SK-N-SH (cell line): ENCODE data around the gene RFT1.

Source experiments
- EZH2phosphoT487 ChIP-seq: fragments of 200-600 bp; sonication (generic); IDR thresholded peaks from 2 replicates; pipeline ENCODE4 v1.6.1; 2017; ENCODE audit warnings: low read depth, mixed run types, mild to moderate bottlenecking, antibody characterized with exemption, moderate library complexity, borderline replicate concordance
- MXI1 ChIP-seq: IDR thresholded peaks from 2 replicates; pipeline ENCODE4 v1.6.1; 2012; ENCODE audit warnings: mild to moderate bottlenecking, low read depth, low read length, improper control_type of control experiment
- POLR2AphosphoS5 ChIP-seq: IDR thresholded peaks from 2 replicates; pipeline ENCODE4 v1.6.1; 2012; ENCODE audit warnings: low read depth, low read length
- RAD21 ChIP-seq: IDR thresholded peaks from 2 replicates; pipeline ENCODE4 v1.6.1; 2012; ENCODE audit warnings: mild to moderate bottlenecking, low read length
- RCOR1 ChIP-seq: fragments of 150-350 bp; IDR thresholded peaks from 2 replicates; pipeline ENCODE4 v1.6.1; 2017; ENCODE audit warnings: antibody characterized with exemption, low read length
- REST ChIP-seq: IDR thresholded peaks from 2 replicates; pipeline ENCODE4 v1.6.1; 2012; ENCODE audit warnings: mild to moderate bottlenecking, low read depth, low read length, moderate library complexity
- RXRA ChIP-seq: IDR thresholded peaks from 2 replicates; pipeline ENCODE4 v1.4.0; 2012; ENCODE audit warnings: low read depth, mild to moderate bottlenecking, borderline replicate concordance
- SMC3 ChIP-seq: IDR thresholded peaks from 2 replicates; pipeline ENCODE4 v1.6.1; 2012; ENCODE audit warnings: low read depth, low read length, improper control_type of control experiment
- TF ChIP-seq, protein P1 (sequence below): IDR thresholded peaks from 2 replicates; pipeline ENCODE4 v1.4.0; 2012; ENCODE audit warnings: low read depth, borderline replicate concordance
- TF ChIP-seq, protein P2 (sequence below): fragments of 200-600 bp; sonication (generic); IDR thresholded peaks from 2 replicates; pipeline ENCODE4 v1.6.1; 2017; ENCODE audit warnings: antibody characterized with exemption, mild to moderate bottlenecking, moderate library complexity
- TF ChIP-seq, protein P3 (sequence below): IDR thresholded peaks from 2 replicates; pipeline ENCODE4 v1.4.0; 2012; ENCODE audit warnings: low read depth

DNA sequence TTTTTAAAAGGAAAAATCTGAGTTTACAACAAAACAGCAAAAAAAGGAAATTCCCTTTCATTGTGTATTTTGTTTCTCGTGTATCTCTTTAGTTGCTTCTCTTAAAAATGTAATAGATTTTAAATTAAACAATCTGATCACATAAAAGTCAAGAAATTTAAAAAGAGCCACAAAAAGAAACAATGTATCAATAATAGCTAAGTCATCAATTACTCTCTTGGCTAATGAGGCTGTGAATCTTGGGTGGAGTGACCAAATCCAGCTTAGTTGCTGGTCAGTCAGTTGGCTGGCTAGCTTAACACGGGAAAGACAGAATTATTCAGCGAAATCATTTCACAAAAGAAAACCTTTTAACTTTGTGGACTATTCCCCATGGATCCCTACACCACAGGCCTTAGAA lies 87.6 kb downstream of the RFT1 start:
- TF ChIP-seq RCOR1 (no peak), SMC3 (no peak), POLR2AphosphoS5 (no peak), REST (no peak), RXRA (no peak), RAD21 (no peak), MXI1 (no peak), EZH2phosphoT487 (no peak)
- TF ChIP-seq, protein P1, sequence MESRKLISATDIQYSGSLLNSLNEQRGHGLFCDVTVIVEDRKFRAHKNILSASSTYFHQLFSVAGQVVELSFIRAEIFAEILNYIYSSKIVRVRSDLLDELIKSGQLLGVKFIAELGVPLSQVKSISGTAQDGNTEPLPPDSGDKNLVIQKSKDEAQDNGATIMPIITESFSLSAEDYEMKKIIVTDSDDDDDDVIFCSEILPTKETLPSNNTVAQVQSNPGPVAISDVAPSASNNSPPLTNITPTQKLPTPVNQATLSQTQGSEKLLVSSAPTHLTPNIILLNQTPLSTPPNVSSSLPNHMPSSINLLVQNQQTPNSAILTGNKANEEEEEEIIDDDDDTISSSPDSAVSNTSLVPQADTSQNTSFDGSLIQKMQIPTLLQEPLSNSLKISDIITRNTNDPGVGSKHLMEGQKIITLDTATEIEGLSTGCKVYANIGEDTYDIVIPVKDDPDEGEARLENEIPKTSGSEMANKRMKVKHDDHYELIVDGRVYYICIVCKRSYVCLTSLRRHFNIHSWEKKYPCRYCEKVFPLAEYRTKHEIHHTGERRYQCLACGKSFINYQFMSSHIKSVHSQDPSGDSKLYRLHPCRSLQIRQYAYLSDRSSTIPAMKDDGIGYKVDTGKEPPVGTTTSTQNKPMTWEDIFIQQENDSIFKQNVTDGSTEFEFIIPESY = no peak
- TF ChIP-seq, protein P2, sequence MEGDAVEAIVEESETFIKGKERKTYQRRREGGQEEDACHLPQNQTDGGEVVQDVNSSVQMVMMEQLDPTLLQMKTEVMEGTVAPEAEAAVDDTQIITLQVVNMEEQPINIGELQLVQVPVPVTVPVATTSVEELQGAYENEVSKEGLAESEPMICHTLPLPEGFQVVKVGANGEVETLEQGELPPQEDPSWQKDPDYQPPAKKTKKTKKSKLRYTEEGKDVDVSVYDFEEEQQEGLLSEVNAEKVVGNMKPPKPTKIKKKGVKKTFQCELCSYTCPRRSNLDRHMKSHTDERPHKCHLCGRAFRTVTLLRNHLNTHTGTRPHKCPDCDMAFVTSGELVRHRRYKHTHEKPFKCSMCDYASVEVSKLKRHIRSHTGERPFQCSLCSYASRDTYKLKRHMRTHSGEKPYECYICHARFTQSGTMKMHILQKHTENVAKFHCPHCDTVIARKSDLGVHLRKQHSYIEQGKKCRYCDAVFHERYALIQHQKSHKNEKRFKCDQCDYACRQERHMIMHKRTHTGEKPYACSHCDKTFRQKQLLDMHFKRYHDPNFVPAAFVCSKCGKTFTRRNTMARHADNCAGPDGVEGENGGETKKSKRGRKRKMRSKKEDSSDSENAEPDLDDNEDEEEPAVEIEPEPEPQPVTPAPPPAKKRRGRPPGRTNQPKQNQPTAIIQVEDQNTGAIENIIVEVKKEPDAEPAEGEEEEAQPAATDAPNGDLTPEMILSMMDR = no peak
- TF ChIP-seq, protein P3, sequence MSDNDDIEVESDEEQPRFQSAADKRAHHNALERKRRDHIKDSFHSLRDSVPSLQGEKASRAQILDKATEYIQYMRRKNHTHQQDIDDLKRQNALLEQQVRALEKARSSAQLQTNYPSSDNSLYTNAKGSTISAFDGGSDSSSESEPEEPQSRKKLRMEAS = no peak
